Lower leg skin (tissue), 4 donors: ENCODE data around the gene ZSWIM6. TPM values are rescaled to one million over a fixed set of nuclear protein-coding genes. Genes with fewer than 3 reads are reported as not detected.

Source experiments
- DNase-seq, 2 donors: peaks; one replicate each; pipeline ENCODE4 v3.0.0-alpha.2; 2019; ENCODE audit warnings: low spot score in 2 of 2
- H3K4me3 ChIP-seq: fragments of 200-600 bp; sonication (generic); 2 replicates; pipeline ENCODE4 v1.5.1; 2017; ENCODE audit warnings: mild to moderate bottlenecking, low read depth; ENCODE audit not compliant: poor library complexity, severe bottlenecking
- CTCF ChIP-seq, 3 donors: fragments of 450-650 bp; IDR thresholded peaks; one replicate each; pipeline ENCODE4 v1.5.1; 2016; ENCODE audit warnings: antibody characterized with exemption in 3 of 3, mild to moderate bottlenecking in 3 of 3, moderate library complexity in 2 of 3
- POLR2A ChIP-seq, 2 donors: fragments of 450-650 bp; IDR thresholded peaks; one replicate each; pipeline ENCODE4 v1.6.1; 2016 to 2017; ENCODE audit warnings: antibody characterized with exemption in 2 of 2, mild to moderate bottlenecking in 1 of 2, moderate library complexity in 1 of 2
- WGBS, 2 donors: methylation state at CpG; one replicate each; pipeline ENCODE4 v1.1.5; 2018; 5-methylcytosine and 5-hydroxymethylcytosine counted together
- intact Hi-C: fragments of 100-400 bp; cut with DNase I; formaldehyde crosslinking; loops from one replicate; pipeline ENCODE4 v1.15.0; 2023; ENCODE audit warnings: low total_unique reads
- total RNA-seq, 4 donors: library from RNA; depleted of rRNA; stranded (reverse); fragments of >200 nt; gene quantifications; one replicate each; pipeline ENCODE4 v1.1.0, GENCODE V29; 2016

ZSWIM6 gene
- total RNA-seq, 4 donors from 2014 or later = 7.1 to 8.7 (median 8.1) TPM

GRCh38 chr5:61313960-61314681, 17.9 kb upstream of the ZSWIM6 start:
- no peak overlapping the region for H3K4me3 ChIP-seq
- 29 to 65% methylated on average over 1 of the region's 1 CpG for WGBS, 2 donors
- intact Hi-C loops = no loop called here
- no peak for TF ChIP-seq CTCF (IDR thresholded peaks at IDR 0.05)
- TF ChIP-seq POLR2A (IDR thresholded peaks at IDR 0.05) = no peak
- no peak for DNase-seq

- intact Hi-C loops = no loop called here
- no peak for TF ChIP-seq POLR2A (IDR thresholded peaks at IDR 0.05)
- no peak for TF ChIP-seq CTCF (IDR thresholded peaks at IDR 0.05)
- 50 to 63% methylated on average over 3 of the region's 3 CpGs for WGBS, 2 donors
- no peak for DNase-seq
- H3K4me3 ChIP-seq = no peak overlapping the region
These were observed 13.7 kb upstream of the ZSWIM6 start for GRCh38 chr5:61318376-61318775.

GRCh38 chr5:61319388-61320146, 12.5 kb upstream of the ZSWIM6 start:
- DNase-seq = no peak
- H3K4me3 ChIP-seq = no peak overlapping the region
- no peak for TF ChIP-seq CTCF (IDR thresholded peaks at IDR 0.05)
- 35 to 40% methylated on average over 9 of the region's 9 CpGs for WGBS, 2 donors
- intact Hi-C loops = loop anchor here (2.0 kb wide), 1 partner anchor 47 kb away; no protein-coding TSS in a partner anchor

GRCh38 chr5:61320860-61321259, 11.2 kb upstream of the ZSWIM6 start:
- no peak for TF ChIP-seq CTCF (IDR thresholded peaks at IDR 0.05)
- intact Hi-C loops = loop anchor here (2.0 kb wide), 1 partner anchor 48 kb away; no protein-coding TSS in a partner anchor
- no peak overlapping the region for H3K4me3 ChIP-seq
- 72 to 74% methylated on average over 3 of the region's 3 CpGs for WGBS, 2 donors
- no peak for DNase-seq

- WGBS, 2 donors = 95 to 98% methylated on average over 2 of the region's 2 CpGs
- no peak overlapping the region for H3K4me3 ChIP-seq
- no peak for TF ChIP-seq CTCF (IDR thresholded peaks at IDR 0.05)
- no peak for TF ChIP-seq POLR2A (IDR thresholded peaks at IDR 0.05)
- DNase-seq = no peak
- intact Hi-C loops = loop anchor here (2.0 kb wide), 1 partner anchor 49 kb away; no protein-coding TSS in a partner anchor
These were observed 10.4 kb upstream of the ZSWIM6 start for GRCh38 chr5:61321669-61322068.
